GM12878 (cell line): ENCODE results near the gene CLPTM1.

Experiments used
- BRCA1 ChIP-seq: IDR thresholded peaks from 2 replicates; pipeline ENCODE4 v1.6.1; 2011; ENCODE audit warnings: low read depth, low read length, improper control_type of control experiment
- CTCF ChIP-seq, 3 experiments: IDR thresholded peaks in 2 of 3; conservative IDR thresholded peaks in 1 of 3; 2 replicates each; pipeline ENCODE4 v1.5.1; 2011; ENCODE audit warnings: low read depth in 3 of 3, low read length in 3 of 3, mild to moderate bottlenecking in 3 of 3, control low read depth in 2 of 3, moderate library complexity in 2 of 3, inconsistent platforms in 1 of 3, mixed read lengths in 1 of 3; ENCODE audit not compliant: control insufficient read depth in 2 of 3, insufficient read depth in 1 of 3; ENCODE audit errors: extremely low read depth in 1 of 3
- KAT2A ChIP-seq: conservative IDR thresholded peaks from 2 replicates; pipeline ENCODE4 v1.6.1; 2011; ENCODE audit warnings: low read depth, low read length; ENCODE audit not compliant: control insufficient read depth
- KDM1A ChIP-seq: fragments of 200-600 bp; sonication (generic); IDR thresholded peaks from 2 replicates; pipeline ENCODE4 v1.6.1; 2016; ENCODE audit warnings: borderline replicate concordance
- SIN3A ChIP-seq: IDR thresholded peaks from 2 replicates; pipeline ENCODE4 v1.6.1; 2012; ENCODE audit warnings: low read depth, low read length, improper control_type of control experiment
- YY1 ChIP-seq: IDR thresholded peaks from 2 replicates; pipeline ENCODE4 v1.6.1; 2011; ENCODE audit warnings: low read depth, mild to moderate bottlenecking, low read length
- ZBTB33 ChIP-seq: fragments of 450-650 bp; IDR thresholded peaks from 2 replicates; pipeline ENCODE4 v1.6.1; 2017; ENCODE audit warnings: mild to moderate bottlenecking
- TF ChIP-seq, protein P1 (sequence below): IDR thresholded peaks from 2 replicates; pipeline ENCODE4 v1.6.1; 2012; ENCODE audit warnings: mild to moderate bottlenecking, low read depth, low read length

DNA sequence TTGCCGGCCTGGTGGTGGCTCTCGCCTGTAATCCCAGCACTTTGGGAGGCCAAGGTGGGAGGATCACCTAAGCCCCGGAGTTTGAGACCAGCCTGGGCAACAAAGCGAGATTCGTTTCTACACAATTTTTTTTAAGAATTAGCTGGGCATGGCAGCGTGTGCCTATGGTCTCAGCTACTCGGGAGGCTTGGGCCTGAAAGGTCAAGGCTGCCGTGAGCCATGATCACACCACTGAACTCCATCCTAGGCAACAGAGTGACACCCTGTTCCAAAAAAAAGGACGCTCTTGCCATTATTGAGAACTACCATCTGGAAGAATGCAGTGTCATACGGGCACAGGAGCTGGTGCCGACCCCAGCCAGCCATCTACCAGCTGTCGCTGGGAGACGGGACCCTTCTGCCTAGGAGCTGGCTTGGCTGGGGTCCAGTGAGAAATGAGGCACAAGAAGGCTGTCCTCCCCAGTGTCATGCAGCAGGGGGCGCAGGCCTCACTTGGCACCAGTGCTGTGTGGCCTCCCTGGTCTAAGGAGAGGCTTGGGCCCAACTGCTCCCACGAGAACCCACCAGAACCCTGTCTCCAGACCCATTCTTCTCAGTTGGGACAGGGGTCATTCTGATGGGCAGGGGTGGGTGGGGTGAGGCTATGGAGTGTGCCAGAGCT, 33.8 kb downstream of the CLPTM1 start:
- TF ChIP-seq KDM1A, result no peak
- TF ChIP-seq CTCF (IDR thresholded peaks at IDR 0.05 in 2 of 3, conservative IDR thresholded peaks at IDR 0.05 in 1 of 3; ENCODE audit: control insufficient read depth in 2 of 3, extremely low read depth in 1 of 3, insufficient read depth in 1 of 3, low read depth in 3 of 3, low read length in 3 of 3), result peak; percentile 68 to 87 (median 80)
- TF ChIP-seq SIN3A, result no peak
- peak; percentile 55; the same call in 1 of the 2 replicates for TF ChIP-seq YY1
- no peak for TF ChIP-seq BRCA1
- TF ChIP-seq, protein P1, sequence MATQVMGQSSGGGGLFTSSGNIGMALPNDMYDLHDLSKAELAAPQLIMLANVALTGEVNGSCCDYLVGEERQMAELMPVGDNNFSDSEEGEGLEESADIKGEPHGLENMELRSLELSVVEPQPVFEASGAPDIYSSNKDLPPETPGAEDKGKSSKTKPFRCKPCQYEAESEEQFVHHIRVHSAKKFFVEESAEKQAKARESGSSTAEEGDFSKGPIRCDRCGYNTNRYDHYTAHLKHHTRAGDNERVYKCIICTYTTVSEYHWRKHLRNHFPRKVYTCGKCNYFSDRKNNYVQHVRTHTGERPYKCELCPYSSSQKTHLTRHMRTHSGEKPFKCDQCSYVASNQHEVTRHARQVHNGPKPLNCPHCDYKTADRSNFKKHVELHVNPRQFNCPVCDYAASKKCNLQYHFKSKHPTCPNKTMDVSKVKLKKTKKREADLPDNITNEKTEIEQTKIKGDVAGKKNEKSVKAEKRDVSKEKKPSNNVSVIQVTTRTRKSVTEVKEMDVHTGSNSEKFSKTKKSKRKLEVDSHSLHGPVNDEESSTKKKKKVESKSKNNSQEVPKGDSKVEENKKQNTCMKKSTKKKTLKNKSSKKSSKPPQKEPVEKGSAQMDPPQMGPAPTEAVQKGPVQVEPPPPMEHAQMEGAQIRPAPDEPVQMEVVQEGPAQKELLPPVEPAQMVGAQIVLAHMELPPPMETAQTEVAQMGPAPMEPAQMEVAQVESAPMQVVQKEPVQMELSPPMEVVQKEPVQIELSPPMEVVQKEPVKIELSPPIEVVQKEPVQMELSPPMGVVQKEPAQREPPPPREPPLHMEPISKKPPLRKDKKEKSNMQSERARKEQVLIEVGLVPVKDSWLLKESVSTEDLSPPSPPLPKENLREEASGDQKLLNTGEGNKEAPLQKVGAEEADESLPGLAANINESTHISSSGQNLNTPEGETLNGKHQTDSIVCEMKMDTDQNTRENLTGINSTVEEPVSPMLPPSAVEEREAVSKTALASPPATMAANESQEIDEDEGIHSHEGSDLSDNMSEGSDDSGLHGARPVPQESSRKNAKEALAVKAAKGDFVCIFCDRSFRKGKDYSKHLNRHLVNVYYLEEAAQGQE, result no peak
- TF ChIP-seq KAT2A, result no peak
- TF ChIP-seq ZBTB33, result no peak
